ENCODE results near the gene PLA2G6.

PLA2G6 gene, protein sequence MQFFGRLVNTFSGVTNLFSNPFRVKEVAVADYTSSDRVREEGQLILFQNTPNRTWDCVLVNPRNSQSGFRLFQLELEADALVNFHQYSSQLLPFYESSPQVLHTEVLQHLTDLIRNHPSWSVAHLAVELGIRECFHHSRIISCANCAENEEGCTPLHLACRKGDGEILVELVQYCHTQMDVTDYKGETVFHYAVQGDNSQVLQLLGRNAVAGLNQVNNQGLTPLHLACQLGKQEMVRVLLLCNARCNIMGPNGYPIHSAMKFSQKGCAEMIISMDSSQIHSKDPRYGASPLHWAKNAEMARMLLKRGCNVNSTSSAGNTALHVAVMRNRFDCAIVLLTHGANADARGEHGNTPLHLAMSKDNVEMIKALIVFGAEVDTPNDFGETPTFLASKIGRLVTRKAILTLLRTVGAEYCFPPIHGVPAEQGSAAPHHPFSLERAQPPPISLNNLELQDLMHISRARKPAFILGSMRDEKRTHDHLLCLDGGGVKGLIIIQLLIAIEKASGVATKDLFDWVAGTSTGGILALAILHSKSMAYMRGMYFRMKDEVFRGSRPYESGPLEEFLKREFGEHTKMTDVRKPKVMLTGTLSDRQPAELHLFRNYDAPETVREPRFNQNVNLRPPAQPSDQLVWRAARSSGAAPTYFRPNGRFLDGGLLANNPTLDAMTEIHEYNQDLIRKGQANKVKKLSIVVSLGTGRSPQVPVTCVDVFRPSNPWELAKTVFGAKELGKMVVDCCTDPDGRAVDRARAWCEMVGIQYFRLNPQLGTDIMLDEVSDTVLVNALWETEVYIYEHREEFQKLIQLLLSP

DNA sequence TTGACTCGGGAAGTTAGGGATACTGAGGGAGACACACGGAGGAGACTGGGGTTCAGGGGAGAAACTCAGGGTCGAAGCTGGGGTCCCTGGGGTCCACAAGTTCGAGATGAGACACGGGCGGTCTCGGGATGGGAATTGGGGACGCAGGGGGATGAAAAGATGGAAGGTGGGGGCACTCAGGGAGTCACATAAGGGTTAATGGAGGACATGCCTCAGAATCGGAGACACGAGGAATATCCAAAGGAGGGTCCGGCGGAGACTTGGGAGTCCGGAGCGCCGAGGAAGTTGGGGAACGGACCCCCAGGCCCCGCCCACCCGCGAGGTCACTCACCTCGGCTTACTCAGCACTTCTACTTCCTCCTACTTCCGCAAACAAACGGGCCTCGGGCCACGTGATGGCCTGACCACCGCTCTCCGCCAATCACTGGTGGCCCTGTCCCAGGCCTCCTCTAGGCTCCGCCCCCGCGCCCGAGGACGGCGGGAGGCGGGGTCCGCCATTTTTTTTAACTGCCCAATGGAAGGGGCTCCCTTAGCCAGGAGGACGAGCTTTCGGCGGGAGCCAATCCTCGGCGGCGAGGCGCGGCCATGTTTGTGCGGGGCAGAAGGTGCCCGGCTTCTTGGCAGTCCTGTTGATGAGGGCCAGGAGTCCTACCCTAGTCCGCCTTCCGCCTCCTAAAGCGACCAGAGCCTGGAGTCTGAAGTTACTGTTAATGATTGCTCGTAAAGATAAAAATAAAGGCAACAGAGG is at the start of gene PLA2G6:
PLA2G6 (minus strand) TSS at position 378 of the 748 bp plus-strand sequence. CDS start 12,404 bp downstream, outside the sequence.
- in situ Hi-C loops (cut with MboI; ENCODE audit: low sequenced_read_pairs): no loop called here

DNA sequence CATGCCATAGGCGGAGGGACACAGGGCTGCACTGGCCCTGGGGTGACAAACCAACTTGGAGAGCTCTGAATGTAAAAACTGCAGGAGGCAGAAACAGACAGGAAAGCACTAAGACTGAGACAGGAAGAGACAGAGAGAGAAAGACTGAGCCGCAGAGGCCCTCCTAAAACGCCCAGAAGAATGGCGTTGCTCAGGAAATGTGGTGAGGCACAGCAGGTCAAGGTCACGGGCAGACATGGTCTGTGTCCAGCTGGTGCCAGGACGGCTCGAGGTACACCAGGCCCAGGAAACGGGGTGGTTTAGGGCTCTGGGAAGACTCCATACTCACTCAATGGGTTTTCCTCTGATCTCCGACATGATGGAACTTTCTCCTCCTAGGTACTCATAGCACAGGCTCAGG is 49.3 kb upstream of the PLA2G6 start:
- in situ Hi-C loops (cut with MboI; ENCODE audit: low sequenced_read_pairs): no loop called here

DNA sequence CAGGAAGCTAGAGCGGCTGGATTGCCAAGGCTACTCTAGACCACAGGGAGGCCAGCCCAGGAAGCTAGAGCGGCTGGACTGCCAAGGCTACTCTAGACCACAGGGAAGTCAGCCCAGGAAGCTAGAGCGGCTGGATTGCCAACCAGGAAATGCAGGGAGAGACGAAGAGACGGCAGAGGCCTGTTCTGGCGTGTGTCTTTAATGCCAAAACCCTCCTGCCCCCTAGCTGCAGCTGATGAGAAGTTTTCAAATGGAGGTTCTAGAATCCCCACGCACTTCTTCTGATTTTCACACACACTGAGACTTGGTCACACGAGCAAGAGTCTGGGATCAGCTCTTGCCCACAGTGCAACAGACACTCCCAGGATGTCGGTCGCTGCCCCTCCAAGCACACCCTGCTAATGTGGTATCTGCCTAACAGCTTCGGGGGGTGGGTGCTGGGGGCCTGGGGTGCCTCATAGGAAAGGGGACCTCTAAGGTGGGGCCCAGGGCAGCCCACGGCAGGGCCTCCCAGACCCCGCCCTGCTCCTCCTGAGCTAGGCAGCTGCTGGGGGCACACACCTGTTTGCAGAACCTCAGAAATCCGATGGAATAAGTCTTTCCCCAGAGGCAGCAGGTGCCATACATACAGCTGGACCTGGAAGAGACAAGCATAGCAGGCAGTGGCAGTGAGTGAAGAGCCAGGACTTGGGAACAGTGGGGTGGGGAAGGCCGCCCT is 48.6 kb upstream of the PLA2G6 start:
- in situ Hi-C loops (cut with MboI; ENCODE audit: low sequenced_read_pairs): no loop called here

DNA sequence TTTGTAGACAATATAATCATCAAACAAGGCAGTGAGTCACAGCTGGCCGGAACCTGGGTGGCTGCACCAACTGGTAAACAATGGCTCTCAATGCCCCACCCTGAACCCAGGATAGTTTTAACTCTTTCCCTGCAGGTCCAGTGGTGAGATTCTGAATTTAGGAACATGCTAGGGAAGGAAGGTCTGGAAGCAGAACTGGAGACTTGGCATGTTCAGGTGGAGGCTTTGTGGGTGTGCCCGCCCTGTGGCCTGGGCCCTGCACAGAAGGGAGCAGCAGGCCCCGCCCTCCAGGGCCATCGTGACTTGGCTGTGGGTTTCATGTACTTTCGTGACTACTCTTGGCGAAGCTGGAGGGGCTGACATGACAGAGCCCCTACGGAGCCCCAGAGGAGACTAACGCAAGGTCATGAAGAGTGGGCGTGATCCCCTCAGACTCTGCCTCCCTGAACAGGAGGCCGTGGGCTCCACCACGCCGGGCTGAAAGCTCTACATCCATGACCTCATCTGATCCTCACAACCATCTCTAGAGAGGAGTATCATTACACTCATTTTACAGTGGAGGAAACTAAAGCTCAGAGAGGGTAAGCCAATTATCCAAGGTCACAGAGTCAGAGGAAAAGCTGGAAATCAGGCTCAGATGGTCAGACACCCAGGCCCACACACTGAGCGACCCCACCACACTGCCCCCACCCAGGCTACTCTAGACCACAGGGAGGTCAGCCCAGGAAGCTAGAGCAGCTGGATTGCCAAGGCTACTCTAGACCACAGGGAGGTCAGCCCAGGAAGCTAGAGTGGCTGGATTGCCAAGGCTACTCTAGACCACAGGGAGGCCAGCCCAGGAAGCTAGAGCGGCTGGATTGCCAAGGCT is 47.5 kb upstream of the PLA2G6 start:
- in situ Hi-C loops (cut with MboI; ENCODE audit: low sequenced_read_pairs): no loop called here

DNA sequence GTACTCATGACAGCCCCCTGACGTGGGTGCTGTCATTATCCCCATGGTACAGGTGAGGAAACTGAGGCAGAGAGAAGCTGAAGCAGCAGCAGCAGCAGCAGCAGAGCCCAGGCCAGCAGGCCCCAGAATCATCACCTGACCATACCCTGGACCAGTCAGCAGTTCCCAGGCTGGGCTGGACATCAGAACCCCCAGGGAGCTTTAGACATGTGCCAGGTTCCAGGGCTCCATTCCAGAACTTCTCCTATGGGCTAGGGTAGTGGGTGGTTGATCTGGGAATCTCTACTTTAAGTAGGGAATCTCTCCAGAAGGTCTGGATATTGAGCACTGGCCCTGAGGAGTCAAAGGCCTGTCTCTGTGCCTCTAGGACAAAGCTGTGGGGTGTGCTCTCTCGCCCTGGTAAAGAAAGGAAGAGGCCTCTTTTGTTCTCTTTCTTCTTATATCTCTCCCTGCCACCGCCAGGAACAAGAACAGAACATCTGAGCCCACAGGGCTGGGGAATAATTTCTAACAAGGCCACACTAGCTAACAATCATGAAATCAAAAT is 46.8 kb upstream of the PLA2G6 start:
- in situ Hi-C loops (cut with MboI; ENCODE audit: low sequenced_read_pairs): no loop called here

DNA sequence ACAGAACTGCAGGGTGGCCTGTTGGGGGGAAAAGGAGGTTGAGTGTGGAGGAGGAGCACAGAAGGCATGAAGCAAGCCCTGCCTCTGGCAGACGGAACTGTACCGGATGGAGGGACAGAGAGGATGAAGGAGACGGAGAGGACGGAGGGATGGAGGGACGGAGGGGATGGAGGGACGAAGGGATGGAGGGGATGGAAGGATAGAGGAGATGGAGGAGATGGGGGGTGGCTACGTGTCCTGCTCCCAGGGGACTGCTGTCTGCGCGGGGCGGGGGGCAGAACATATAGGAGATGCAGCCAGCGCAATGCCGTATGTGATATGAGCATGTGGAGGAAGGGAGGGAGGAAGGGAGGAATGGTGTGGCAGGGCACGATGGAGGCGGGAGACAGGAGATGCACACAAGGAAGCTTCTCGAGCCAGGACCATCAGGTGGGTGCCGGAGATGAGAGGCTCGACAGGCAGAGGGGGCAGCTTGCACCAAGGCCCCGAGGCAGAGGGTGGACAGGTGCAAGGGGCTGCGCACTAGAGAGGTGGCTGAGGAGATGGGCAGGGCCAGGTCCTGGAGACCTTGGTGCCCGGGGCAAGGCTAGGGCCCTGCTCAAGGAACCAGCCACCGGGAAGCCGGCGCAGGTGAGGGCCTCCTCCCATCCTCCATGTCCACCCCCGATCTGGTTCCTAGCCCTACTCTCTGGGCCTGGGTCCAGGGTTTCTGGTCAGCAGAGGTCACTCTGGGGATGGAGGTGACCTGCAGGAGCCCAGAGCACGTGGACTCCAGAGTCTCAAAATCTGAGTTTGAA is 45.4 kb upstream of the PLA2G6 start:
- in situ Hi-C loops (cut with MboI; ENCODE audit: low sequenced_read_pairs): no loop called here

DNA sequence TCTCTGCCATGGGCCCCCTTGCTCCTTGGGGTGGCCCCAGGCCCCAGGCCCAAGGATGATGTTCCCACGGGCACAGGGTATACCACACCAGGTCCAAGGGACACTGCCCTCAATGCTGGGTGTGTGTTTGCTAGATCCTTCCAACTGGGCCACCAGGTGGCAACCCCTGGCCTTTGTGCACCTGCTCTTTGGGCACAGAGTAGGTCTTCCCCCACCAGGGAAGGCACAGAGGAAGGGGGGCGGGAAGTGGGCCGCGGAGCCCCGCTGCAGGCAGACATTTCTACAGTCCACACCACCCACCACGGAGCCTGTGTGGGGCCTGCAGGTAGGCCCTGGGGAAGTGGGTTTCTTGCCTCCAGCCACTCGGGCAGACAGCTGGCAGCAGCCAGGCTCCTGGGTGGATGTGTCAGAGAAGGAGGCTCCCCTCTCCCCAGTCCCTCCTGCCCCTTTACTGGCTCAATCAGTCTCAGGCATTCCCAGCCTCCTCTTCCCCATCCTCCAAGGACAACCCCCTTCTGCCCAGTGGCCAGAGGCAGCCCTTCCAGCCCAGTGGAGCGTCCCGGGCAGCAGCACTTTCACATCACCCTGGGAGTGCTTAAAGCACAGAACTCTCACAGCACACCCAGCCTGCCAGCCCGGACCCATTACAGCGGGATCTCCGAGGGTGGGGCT is 41.8 kb upstream of the PLA2G6 start:
- in situ Hi-C loops (cut with MboI; ENCODE audit: low sequenced_read_pairs): no loop called here

DNA sequence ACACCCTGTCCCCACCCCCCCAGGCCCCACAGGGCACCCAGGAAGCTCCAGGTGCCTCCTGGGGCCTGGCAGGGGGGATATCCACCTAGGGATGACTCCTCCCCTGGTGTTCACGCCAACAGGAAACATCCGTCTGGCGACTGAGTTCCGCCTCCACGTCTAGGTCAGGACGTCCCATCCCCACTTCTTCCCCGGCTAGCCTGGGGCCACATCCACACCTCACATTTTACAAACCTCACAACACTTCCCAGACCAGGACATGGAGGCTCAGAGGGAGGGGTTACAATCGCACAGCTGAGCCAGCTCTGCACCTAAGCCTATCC is 41.1 kb upstream of the PLA2G6 start:
- in situ Hi-C loops (cut with MboI; ENCODE audit: low sequenced_read_pairs): no loop called here

DNA sequence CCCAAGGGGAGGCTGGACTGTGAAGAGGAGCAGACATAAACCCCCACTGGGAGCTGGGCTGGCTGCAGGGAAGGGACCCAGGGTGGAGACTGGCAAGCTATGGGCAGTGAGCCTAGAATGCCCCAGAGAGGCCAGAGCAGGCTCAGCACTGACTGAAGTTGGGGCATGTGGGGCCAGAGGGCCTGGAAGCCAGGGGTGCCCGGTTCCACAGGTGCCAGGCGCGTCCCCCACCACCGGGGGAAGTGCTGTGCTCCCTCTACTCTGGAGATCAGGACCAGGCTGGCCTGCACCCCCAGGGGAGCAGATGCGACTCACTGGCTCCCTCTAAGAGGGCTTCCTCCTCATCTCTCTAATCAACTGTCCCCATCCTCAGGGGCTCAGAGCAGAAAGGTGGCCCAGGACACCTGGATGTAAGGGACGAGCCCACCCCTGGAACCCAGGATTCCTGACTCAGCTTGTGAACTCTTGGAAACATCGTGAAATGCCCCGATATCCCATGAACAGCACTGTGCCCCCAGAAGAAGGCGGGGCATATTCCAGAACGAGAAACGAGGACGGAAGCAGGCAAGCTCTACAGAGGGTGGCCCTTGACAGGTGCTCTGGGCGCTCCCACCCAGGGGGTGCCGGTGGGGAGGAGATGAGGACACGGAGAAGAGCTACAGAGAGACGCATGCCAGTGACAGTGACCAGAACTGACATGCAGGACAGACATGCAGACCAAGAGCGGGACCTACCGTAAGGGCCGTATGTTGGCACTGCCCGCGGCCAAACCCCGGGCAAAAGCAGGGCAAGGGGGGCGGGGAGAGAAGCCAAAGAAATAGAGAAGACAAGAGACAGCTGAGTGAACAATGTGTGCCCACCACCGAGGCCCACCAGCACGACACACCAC is 40.5 kb upstream of the PLA2G6 start:
- in situ Hi-C loops (cut with MboI; ENCODE audit: low sequenced_read_pairs): no loop called here

DNA sequence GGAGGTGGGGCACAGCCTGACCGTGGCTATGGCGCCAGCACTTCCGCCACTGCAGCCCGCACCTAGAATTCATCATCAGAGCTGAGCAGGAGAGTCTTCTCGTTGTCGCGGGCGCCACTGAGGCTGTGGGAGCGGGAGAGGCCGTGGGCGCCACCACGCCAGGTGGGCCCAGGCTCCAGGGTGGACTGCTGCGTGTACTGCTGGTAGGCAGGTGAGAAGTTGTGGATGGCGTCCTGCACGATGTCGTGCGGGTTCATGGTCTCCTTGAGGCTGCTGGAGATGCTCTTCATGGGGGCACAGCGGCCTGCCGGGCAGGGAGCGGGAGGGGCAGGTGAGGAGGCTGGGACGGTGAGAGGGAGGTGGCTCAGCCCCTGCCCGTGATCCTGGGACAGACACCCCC is 39.8 kb upstream of the PLA2G6 start:
- in situ Hi-C loops (cut with MboI; ENCODE audit: low sequenced_read_pairs): no loop called here

DNA sequence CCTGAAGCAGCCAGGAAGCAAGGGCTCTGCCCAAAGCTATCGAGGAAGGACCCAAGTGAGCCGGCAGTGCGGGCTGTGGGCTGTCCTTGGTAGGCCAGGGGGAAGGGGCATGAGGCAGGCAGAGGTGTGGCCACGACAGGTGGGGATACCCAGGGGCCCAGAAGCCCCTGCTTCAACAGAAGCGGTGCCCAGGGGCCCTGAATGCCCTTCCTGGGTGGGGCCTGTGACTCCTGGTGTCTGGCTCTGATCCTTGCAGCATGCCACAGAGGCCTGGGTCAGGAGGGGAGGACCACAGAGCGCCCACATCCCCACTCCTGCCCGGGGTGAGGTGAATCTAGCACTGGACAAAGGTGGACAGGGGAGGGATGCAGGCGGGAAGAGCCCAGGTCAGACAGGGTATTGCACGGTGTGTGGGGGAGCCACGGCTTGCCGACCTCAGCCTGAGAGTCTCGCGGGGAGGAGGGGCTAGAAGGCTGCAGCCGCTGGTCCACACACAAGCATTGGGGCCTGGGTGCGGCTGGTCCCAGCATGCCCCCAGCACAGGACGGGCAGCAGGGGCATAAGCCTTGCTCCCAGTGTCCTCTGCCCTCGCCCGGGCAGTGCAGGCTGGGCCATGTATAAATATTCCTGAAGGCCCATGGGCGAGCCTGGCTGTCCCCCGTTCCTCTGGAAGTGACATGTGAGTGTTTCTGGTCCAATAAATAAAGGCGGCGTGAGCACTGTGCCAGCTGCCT is 39.2 kb upstream of the PLA2G6 start:
- in situ Hi-C loops (cut with MboI; ENCODE audit: low sequenced_read_pairs): no loop called here

DNA sequence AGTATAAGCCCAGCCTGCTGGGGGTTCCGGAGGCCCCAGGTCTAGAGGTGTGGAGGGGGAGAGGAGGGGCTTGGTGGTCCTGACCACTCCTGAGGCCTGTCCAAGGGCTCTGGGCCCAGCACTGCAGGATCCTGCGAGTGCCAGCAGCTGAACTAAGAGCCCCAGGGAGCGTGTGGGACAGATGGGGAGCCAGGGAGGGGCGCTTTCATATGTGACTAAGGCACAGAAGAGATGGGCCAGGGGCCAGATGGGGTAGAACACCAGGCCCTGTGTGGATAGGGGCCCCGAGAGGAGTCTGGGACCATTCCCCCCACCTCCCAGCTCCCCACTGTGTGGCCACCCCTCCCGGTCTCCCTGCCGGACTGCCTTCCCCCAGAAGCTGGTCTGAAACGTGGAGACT is 38.5 kb upstream of the PLA2G6 start:
- in situ Hi-C loops (cut with MboI; ENCODE audit: low sequenced_read_pairs): no loop called here

DNA sequence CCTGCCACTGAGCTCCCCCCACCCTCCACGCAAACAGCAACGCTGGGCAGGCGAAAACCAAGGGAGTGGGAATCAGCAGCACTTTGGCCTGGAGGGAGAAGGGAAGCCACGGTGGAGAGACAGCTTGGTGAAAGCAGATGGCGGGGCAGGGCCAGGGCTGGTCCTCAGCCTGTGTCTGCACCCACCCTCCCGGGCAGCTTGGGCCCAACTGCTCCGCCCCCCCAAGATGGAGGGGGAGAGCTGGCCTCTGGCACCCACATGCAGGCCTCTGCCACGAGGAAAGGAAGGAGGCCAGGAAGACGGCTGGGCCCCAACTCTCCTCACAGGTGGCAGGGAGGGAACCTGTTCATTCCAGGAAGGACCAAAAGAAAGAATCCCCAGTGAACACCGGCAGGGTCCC is 38.0 kb upstream of the PLA2G6 start:
- in situ Hi-C loops (cut with MboI; ENCODE audit: low sequenced_read_pairs): no loop called here

DNA sequence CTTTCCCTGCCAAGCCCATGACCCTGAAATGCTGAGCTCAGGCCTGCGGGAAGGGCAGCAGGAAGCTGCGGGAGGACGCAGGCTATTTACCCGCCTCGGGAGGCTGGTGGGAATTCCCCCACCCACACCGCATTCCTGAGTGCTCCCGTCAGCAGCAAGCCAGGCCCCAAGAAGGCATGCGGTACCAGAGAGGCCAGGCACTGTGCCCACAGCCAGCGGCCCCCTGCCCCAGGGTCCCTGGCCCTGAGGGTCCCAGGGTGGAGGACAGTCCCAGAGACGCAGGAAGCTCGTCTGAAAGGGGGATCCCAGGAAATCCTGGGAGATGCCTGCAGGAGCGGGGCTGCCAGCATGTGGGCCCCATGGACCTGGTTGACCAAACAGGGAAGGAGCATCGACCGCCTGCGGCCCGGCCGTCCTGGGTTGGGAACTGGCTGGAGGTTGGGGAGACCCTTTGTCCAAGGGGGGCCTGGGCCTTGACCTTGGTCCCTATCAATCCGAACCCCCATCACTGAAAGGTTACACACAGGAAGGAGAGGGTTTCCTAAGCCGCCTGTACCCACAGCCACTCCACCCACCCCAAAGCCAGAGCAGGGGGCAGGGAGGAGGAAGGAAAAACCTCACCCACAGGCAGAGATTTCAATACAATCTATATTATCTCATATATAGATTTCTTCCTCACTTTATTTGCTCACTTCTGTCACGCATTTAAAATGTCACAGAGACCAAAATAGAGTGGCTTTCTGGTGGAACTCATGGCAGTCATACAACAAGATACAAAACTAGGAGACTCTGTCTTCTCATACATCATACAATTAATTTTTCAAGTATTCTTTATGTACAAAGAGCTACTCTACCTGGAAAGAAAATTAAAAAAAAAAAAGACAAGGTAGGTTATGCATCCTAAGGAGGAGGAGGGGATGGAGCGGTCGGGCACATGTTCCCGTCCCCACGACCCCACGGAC is 37.3 kb upstream of the PLA2G6 start:
- in situ Hi-C loops (cut with MboI; ENCODE audit: low sequenced_read_pairs): no loop called here

DNA sequence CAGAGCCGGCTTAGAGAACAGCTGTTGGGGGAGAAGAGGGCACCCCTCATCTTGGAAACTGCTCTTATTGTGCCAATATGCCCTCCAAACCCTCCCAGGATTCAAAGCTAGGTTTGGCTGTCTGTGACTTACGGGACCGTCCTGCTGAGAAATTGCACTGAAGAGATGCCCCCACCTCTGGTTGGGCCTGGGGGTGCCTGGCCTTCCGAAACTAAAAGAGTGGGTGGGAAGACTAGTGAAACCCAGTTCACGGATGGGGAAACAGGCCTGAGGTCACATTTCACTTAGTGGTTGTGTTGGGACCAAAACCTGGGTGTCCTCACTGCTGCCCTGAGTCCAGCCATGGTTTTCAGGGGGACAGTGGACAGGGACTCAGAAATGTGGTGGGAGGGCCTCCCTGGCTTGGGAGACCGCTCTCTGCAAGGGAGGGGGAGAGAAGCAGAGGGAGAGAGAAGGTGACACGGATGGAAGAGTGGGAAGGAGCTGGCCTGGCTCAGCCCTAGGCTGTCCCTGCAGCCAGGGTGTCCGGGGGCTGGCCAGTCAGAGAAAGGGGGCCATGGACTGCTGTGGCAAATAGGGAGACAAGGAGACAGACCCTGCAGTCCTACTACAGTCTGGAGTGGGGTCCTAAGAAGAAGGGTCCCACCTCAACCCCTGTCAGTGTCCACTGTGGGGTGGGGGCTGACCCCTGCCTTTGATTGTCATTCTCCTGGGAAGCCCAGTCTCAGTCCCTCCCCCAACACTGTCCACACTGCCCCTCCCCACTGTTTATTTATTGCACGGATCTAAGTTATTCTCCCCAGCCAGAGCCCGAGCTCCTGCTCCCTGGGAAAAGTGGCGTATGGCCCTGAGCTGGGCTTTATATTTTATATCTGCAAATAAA is 33.8 kb upstream of the PLA2G6 start:
- in situ Hi-C loops (cut with MboI; ENCODE audit: low sequenced_read_pairs): no loop called here

Measured in HL-60/S4 treated with retinoic acid at 250 ng/mL for 4 days and 3 days (cell line).